ENCODE measurements around the gene OAS2.
A peak's percentile ranks its signal among the peaks of the same experiment; 100 is the strongest.

Gene OAS2

GRCh38 chr12:113027726-113028125 lies 49.4 kb downstream of the OAS2 start:
- DNase-seq, result no peak

GRCh38 chr12:113030875-113031525 lies 52.7 kb downstream of the OAS2 start:
- peak; percentile 49 for DNase-seq

GRCh38 chr12:113039911-113040445 lies 61.7 kb downstream of the OAS2 start:
- DNase-seq, result no peak

- DNase-seq, result no peak
Observed at GRCh38 chr12:113040722-113041171, 62.4 kb downstream of the OAS2 start.

- DNase-seq, result no peak
Observed at GRCh38 chr12:113041560-113041959, 63.2 kb downstream of the OAS2 start.

- no peak for DNase-seq
Observed at GRCh38 chr12:113043240-113043639, 64.9 kb downstream of the OAS2 start.

- no peak for DNase-seq
Observed at GRCh38 chr12:113044516-113044915, 66.2 kb downstream of the OAS2 start.

- peak; percentile 74 for DNase-seq
Observed at GRCh38 chr12:113048716-113049127, 70.4 kb downstream of the OAS2 start.

- no peak for DNase-seq
Observed at GRCh38 chr12:113049976-113050742, 71.8 kb downstream of the OAS2 start.

GRCh38 chr12:113050795-113051194 lies 72.5 kb downstream of the OAS2 start:
- no peak for DNase-seq

- DNase-seq, result no peak
Observed at GRCh38 chr12:113051759-113052158, 73.4 kb downstream of the OAS2 start.

GRCh38 chr12:113052326-113052725 lies 74.0 kb downstream of the OAS2 start:
- DNase-seq, result no peak

GRCh38 chr12:113054948-113055486 lies 76.7 kb downstream of the OAS2 start:
- no peak for DNase-seq

- DNase-seq, result no peak
Observed at GRCh38 chr12:113055594-113056380, 77.5 kb downstream of the OAS2 start.

- DNase-seq, result no peak
Observed at GRCh38 chr12:113056381-113056630, 78.0 kb downstream of the OAS2 start.

- peak; percentile 36 for DNase-seq
Observed at GRCh38 chr12:113056631-113057488, 78.5 kb downstream of the OAS2 start, which contains the start of gene DTX1. TSS of gene DTX1 (plus strand) at chr12:113056730. CDS start at chr12:113058193, 1,463 bp downstream.

GRCh38 chr12:113057565-113058485 lies 79.5 kb downstream of the OAS2 start:
- DNase-seq, result no peak

GRCh38 chr12:113058553-113058952 lies 80.2 kb downstream of the OAS2 start:
- no peak for DNase-seq

GRCh38 chr12:113059071-113059595 lies 80.8 kb downstream of the OAS2 start:
- no peak for DNase-seq

- DNase-seq, result no peak
Observed at GRCh38 chr12:113060336-113060960, 82.1 kb downstream of the OAS2 start.

Data from NCI-H345 (cell line).